ENCODE results near the gene TGM2. TPM values are rescaled to one million over a fixed set of nuclear protein-coding genes. Genes with fewer than 3 reads are reported as not detected.

Gene TGM2
- total RNA-seq, 2 donors from 2014 or later, result 0.27 to 0.37 TPM

GRCh38 chr20:38145729-38146075 is 19.4 kb downstream of the TGM2 start:
- H3K4me1 ChIP-seq (ENCODE audit: control insufficient read depth, insufficient read depth, low read length), result no peaks in the 10 kb centered on the region
- no peak overlapping the region for H3K27ac ChIP-seq (ENCODE audit: low read depth, low read length)
- no peak overlapping the region for H3K27ac Mint-ChIP-seq

GRCh38 chr20:38144974-38145728 is 19.9 kb downstream of the TGM2 start:
- no peaks in the 10 kb centered on the region for H3K4me1 ChIP-seq (ENCODE audit: control insufficient read depth, insufficient read depth, low read length)
- H3K27me3 ChIP-seq (ENCODE audit: control insufficient read depth, insufficient read depth, low read length, poor library complexity, severe bottlenecking), result no peaks in the 10 kb centered on the region
- Mint-ChIP-seq H3K27me3 (ENCODE audit: insufficient read depth) (no peaks in the 10 kb centered on the region), H3K4me1 (peaks cover 5% of the 10 kb centered on the region), H3K4me3 (no peak overlapping the region), H3K9me3 (no peaks in the 10 kb centered on the region), H3K36me3 (ENCODE audit: low read depth) (no peaks in the 10 kb centered on the region), H3K27ac (no peak overlapping the region)
- no peak overlapping the region for H3K4me3 ChIP-seq (ENCODE audit: low read length)
- H3K9ac ChIP-seq (ENCODE audit: extremely low read depth, low read length, poor library complexity, severe bottlenecking), result no peak overlapping the region
- no peak overlapping the region for H3K27ac ChIP-seq (ENCODE audit: low read depth, low read length)
- DNase-seq, result no peak
- 92 to 100% methylated on average over 5 to 8 of the region's 9 CpGs for WGBS, 2 experiments (ENCODE audit: insufficient coverage in 1 of 2, insufficient read length in 1 of 2)
- H3K36me3 ChIP-seq (ENCODE audit: control insufficient read depth, insufficient read depth, low read length), result no peaks in the 10 kb centered on the region
- H3K9me3 ChIP-seq (ENCODE audit: control insufficient read depth, low read length), result no peaks in the 10 kb centered on the region
- no peak for TF ChIP-seq CTCF (conservative IDR thresholded peaks at IDR 0.05)

More at GRCh38 chr20:38145729-38146075, 19.4 kb downstream of the TGM2 start:
- no peak for TF ChIP-seq CTCF (conservative IDR thresholded peaks at IDR 0.05)
- 94 to 100% methylated on average over 2 to 4 of the region's 4 CpGs for WGBS, 2 experiments (ENCODE audit: insufficient coverage in 1 of 2, insufficient read length in 1 of 2)
- peaks cover 5% of the 10 kb centered on the region for H3K4me1 Mint-ChIP-seq
- H3K9me3 Mint-ChIP-seq, result no peaks in the 10 kb centered on the region
- DNase-seq, result no peak
- H3K27me3 Mint-ChIP-seq (ENCODE audit: insufficient read depth), result no peaks in the 10 kb centered on the region
- H3K27me3 ChIP-seq (ENCODE audit: control insufficient read depth, insufficient read depth, low read length, poor library complexity, severe bottlenecking), result no peaks in the 10 kb centered on the region
- no peaks in the 10 kb centered on the region for H3K36me3 ChIP-seq (ENCODE audit: control insufficient read depth, insufficient read depth, low read length)
- H3K36me3 Mint-ChIP-seq (ENCODE audit: low read depth), result no peaks in the 10 kb centered on the region
- no peak overlapping the region for H3K4me3 Mint-ChIP-seq
- no peaks in the 10 kb centered on the region for H3K9me3 ChIP-seq (ENCODE audit: control insufficient read depth, low read length)
- H3K4me3 ChIP-seq (ENCODE audit: low read length), result no peak overlapping the region
- no peak overlapping the region for H3K9ac ChIP-seq (ENCODE audit: extremely low read depth, low read length, poor library complexity, severe bottlenecking)

GRCh38 chr20:38144598-38144973 is 20.5 kb downstream of the TGM2 start:
- Histone ChIP-seq H3K9ac (ENCODE audit: extremely low read depth, low read length, poor library complexity, severe bottlenecking) (no peak overlapping the region), H3K4me3 (ENCODE audit: low read length) (no peak overlapping the region), H3K36me3 (ENCODE audit: control insufficient read depth, insufficient read depth, low read length) (no peaks in the 10 kb centered on the region), H3K27ac (ENCODE audit: low read depth, low read length) (no peak overlapping the region), H3K9me3 (ENCODE audit: control insufficient read depth, low read length) (no peaks in the 10 kb centered on the region), H3K27me3 (ENCODE audit: control insufficient read depth, insufficient read depth, low read length, poor library complexity, severe bottlenecking) (no peaks in the 10 kb centered on the region), H3K4me1 (ENCODE audit: control insufficient read depth, insufficient read depth, low read length) (no peaks in the 10 kb centered on the region)
- no peak overlapping the region for H3K4me3 Mint-ChIP-seq
- WGBS, 2 experiments (ENCODE audit: insufficient coverage in 1 of 2, insufficient read length in 1 of 2), result 93 to 97% methylated on average over 5 of the region's 5 CpGs
- no peaks in the 10 kb centered on the region for H3K9me3 Mint-ChIP-seq
- no peak overlapping the region for H3K27ac Mint-ChIP-seq
- no peak for DNase-seq
- H3K36me3 Mint-ChIP-seq (ENCODE audit: low read depth), result no peaks in the 10 kb centered on the region
- no peaks in the 10 kb centered on the region for H3K27me3 Mint-ChIP-seq (ENCODE audit: insufficient read depth)
- TF ChIP-seq CTCF (conservative IDR thresholded peaks at IDR 0.05), result no peak
- peaks cover 5% of the 10 kb centered on the region for H3K4me1 Mint-ChIP-seq
